ENCODE data around the gene ERMP1. TPM values are rescaled to one million over a fixed set of nuclear protein-coding genes. Genes with fewer than 3 reads are reported as not detected.

ERMP1 gene
- polyA plus RNA-seq, 1 of the 3 experiments (the other 2 are of a cell fraction) = 5.9 TPM

DNA sequence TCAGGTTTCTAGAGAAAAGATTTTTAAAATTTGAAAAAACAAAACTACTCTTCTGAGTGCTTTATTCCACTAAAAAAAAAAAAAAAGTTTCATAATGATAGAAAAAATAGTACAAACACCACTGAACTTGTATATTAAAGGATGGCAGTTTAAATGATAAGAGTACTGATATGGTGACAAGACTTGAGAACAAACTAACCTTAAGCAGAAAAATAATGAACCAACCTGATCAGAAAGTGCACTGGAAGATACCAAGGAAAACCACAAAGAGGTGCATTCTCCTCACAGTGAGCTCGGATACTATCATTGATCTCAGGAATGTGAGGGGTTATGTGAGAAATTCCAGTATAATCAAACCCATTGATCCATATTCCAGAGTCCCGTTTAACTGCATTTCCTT is 34.3 kb downstream of the ERMP1 start:
- 76% methylated on average over 2 of the region's 2 CpGs for WGBS (ENCODE audit: low lambda C conversion rate)
- no peak overlapping the region for H3K4me3 ChIP-seq (ENCODE audit: low read depth in 2 of 2, low read length in 1 of 2)
- POLR2A ChIA-PET = interaction anchor here (0.7 kb wide), 1 partner anchor 36 kb away, joined by 3 read pairs; no protein-coding TSS in a partner anchor

DNA sequence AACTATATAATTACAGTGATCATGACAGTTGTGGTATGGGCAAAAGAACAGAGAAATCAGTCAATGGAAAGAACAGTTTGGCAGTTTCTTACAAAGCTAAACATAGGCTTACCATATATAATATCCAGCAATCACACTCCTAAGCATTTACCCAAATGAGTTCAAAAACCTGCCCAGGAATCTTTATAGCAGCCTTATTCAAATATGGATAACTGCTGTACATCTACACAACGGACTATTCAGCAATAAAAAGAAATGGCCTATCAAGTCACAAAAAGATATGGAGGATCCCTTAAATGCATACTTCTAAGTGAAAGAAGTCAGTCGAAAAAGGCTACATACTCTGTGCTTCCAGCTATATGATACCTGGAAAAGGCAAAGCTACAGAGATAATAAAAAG is 36.6 kb downstream of the ERMP1 start:
- ChIA-PET POLR2A (no interaction called here), CTCF (no interaction called here)
- no peaks in the 10 kb centered on the region for H4K20me1 ChIP-seq (ENCODE audit: insufficient read depth)
- peaks cover 0 to under 1% of the 10 kb centered on the region in 2 experiments; a peak in 2 of 4 replicates for H3K4me1 ChIP-seq (ENCODE audit: control insufficient read depth in 1 of 2, insufficient read depth in 2 of 2, low read depth in 1 of 2, low read length in 1 of 2)
- TF ChIP-seq TCF12 (IDR thresholded peaks at IDR 0.05) (no peak), RFX5 (IDR thresholded peaks at IDR 0.05; ENCODE audit: low read length) (no peak), FOXM1 (IDR thresholded peaks at IDR 0.05; ENCODE audit: low read depth) (no peak), MXI1 (IDR thresholded peaks at IDR 0.05; ENCODE audit: low read depth, low read length) (no peak), RXRA (IDR thresholded peaks at IDR 0.05; ENCODE audit: borderline replicate concordance, low read depth) (no peak), GATA2 (CRISPR knock-in tag; IDR thresholded peaks at IDR 0.05) (no peak), SIN3A (IDR thresholded peaks at IDR 0.05; ENCODE audit: borderline replicate concordance, low read depth, low read length) (no peak), MEF2A (IDR thresholded peaks at IDR 0.05; ENCODE audit: borderline replicate concordance, low read depth) (no peak)
- DNase-seq = no peak
- H3K9me2 ChIP-seq = no peaks in the 10 kb centered on the region
- H3F3A ChIP-seq (replicated peaks; ENCODE audit: insufficient read depth) = peaks cover 8% of the 10 kb centered on the region
- H3K27ac ChIP-seq (ENCODE audit: low read depth in 2 of 2, low read length in 1 of 2) = no peak overlapping the region
- no peak overlapping the region for H3K9ac ChIP-seq
- H3K4me2 ChIP-seq = no peak overlapping the region
- no peaks in the 10 kb centered on the region for H3K9me3 ChIP-seq
- H2AFZ ChIP-seq (ENCODE audit: low read depth) = no peak overlapping the region
- H3K79me2 ChIP-seq (ENCODE audit: insufficient read depth) = no peaks in the 10 kb centered on the region
- no peak overlapping the region for H3K4me3 ChIP-seq (ENCODE audit: low read depth in 2 of 2, low read length in 1 of 2)
- peaks cover 0 to 6% of the 10 kb centered on the region in 2 experiments for H3K36me3 ChIP-seq (replicated peaks in 1 of 2; ENCODE audit: control insufficient read depth in 1 of 2, insufficient read depth in 2 of 2, low read length in 1 of 2)
- 89% methylated on average over 2 of the region's 2 CpGs for WGBS (ENCODE audit: low lambda C conversion rate)
- H3K27me3 ChIP-seq (ENCODE audit: insufficient read depth) = no peaks in the 10 kb centered on the region

More for the DNA sequence above, 34.3 kb downstream of the ERMP1 start:
- no peaks in the 10 kb centered on the region for H3K9me3 ChIP-seq
- H3K4me2 ChIP-seq = no peak overlapping the region
- CTCF ChIA-PET = interaction anchor here (0.6 to 1.4 kb wide), 16 partner anchors 12 to 770 kb away, joined by 3 to 9 read pairs (median 4); partner anchors contain the start of gene CD274
- no peaks in the 10 kb centered on the region for H3F3A ChIP-seq (replicated peaks; ENCODE audit: insufficient read depth)
- TF ChIP-seq, protein P1, sequence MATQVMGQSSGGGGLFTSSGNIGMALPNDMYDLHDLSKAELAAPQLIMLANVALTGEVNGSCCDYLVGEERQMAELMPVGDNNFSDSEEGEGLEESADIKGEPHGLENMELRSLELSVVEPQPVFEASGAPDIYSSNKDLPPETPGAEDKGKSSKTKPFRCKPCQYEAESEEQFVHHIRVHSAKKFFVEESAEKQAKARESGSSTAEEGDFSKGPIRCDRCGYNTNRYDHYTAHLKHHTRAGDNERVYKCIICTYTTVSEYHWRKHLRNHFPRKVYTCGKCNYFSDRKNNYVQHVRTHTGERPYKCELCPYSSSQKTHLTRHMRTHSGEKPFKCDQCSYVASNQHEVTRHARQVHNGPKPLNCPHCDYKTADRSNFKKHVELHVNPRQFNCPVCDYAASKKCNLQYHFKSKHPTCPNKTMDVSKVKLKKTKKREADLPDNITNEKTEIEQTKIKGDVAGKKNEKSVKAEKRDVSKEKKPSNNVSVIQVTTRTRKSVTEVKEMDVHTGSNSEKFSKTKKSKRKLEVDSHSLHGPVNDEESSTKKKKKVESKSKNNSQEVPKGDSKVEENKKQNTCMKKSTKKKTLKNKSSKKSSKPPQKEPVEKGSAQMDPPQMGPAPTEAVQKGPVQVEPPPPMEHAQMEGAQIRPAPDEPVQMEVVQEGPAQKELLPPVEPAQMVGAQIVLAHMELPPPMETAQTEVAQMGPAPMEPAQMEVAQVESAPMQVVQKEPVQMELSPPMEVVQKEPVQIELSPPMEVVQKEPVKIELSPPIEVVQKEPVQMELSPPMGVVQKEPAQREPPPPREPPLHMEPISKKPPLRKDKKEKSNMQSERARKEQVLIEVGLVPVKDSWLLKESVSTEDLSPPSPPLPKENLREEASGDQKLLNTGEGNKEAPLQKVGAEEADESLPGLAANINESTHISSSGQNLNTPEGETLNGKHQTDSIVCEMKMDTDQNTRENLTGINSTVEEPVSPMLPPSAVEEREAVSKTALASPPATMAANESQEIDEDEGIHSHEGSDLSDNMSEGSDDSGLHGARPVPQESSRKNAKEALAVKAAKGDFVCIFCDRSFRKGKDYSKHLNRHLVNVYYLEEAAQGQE (IDR thresholded peaks at IDR 0.05; ENCODE audit: low read depth, low read length) = no peak
- DNase-seq = no peak
- no peaks in the 10 kb centered on the region for H3K79me2 ChIP-seq (ENCODE audit: insufficient read depth)
- no peaks in the 10 kb centered on the region for H3K9me2 ChIP-seq
- peaks cover 0 to 3% of the 10 kb centered on the region in 2 experiments; a peak in 2 of 4 replicates for H3K4me1 ChIP-seq (ENCODE audit: control insufficient read depth in 1 of 2, insufficient read depth in 2 of 2, low read depth in 1 of 2, low read length in 1 of 2)
- H4K20me1 ChIP-seq (ENCODE audit: insufficient read depth) = no peaks in the 10 kb centered on the region
- H3K9ac ChIP-seq = no peak overlapping the region
- H2AFZ ChIP-seq (ENCODE audit: low read depth) = no peak overlapping the region
- H3K27ac ChIP-seq (ENCODE audit: low read depth in 2 of 2, low read length in 1 of 2) = no peak overlapping the region
- H3K27me3 ChIP-seq (ENCODE audit: insufficient read depth) = no peaks in the 10 kb centered on the region
- peaks cover 0 to 6% of the 10 kb centered on the region in 2 experiments for H3K36me3 ChIP-seq (replicated peaks in 1 of 2; ENCODE audit: control insufficient read depth in 1 of 2, insufficient read depth in 2 of 2, low read length in 1 of 2)
